ENCODE measurements around the gene RASGRF1.

RASGRF1 gene

DNA sequence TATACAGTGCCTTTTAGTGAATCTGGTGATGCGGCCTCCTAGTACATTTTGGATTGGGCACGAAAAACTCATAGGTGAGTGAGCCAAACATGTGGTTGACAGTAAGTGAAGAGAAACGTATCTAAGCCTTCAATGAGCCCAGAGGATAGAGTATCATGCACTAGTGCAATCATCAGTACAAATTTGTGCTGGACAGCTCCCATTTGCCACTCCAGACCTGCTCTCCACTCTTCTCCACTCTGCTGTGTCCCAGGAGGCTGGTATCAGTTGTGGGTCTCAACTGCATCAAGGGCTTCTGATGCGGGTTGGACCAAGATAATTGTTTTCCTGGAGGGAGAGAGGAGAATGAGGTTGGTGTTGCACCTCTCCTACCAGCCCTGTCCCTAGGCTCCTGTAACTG, 9.1 kb upstream of the RASGRF1 start:
- no peak overlapping the region for H3K4me3 ChIP-seq (ENCODE audit: low read length)
- TF ChIP-seq, protein P1, sequence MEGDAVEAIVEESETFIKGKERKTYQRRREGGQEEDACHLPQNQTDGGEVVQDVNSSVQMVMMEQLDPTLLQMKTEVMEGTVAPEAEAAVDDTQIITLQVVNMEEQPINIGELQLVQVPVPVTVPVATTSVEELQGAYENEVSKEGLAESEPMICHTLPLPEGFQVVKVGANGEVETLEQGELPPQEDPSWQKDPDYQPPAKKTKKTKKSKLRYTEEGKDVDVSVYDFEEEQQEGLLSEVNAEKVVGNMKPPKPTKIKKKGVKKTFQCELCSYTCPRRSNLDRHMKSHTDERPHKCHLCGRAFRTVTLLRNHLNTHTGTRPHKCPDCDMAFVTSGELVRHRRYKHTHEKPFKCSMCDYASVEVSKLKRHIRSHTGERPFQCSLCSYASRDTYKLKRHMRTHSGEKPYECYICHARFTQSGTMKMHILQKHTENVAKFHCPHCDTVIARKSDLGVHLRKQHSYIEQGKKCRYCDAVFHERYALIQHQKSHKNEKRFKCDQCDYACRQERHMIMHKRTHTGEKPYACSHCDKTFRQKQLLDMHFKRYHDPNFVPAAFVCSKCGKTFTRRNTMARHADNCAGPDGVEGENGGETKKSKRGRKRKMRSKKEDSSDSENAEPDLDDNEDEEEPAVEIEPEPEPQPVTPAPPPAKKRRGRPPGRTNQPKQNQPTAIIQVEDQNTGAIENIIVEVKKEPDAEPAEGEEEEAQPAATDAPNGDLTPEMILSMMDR (conservative IDR thresholded peaks at IDR 0.05; ENCODE audit: low read length) = no peak
- DNase-seq (ENCODE audit: low read depth) = no peak

- TF ChIP-seq, protein P1 (conservative IDR thresholded peaks at IDR 0.05; ENCODE audit: low read length) = no peak
- DNase-seq (ENCODE audit: low read depth) = no peak
- no peak overlapping the region for H3K4me3 ChIP-seq (ENCODE audit: low read length)
Measured at GRCh38 chr15:79094611-79095021, 4.0 kb upstream of the RASGRF1 start.

GRCh38 chr15:79093352-79093935, 2.9 kb upstream of the RASGRF1 start:
- TF ChIP-seq, protein P1 (conservative IDR thresholded peaks at IDR 0.05; ENCODE audit: low read length) = no peak
- no peak overlapping the region for H3K4me3 ChIP-seq (ENCODE audit: low read length)
- no peak for DNase-seq (ENCODE audit: low read depth)

- no peak overlapping the region for H3K4me3 ChIP-seq (ENCODE audit: low read length)
- TF ChIP-seq, protein P1 (conservative IDR thresholded peaks at IDR 0.05; ENCODE audit: low read length) = no peak
- no peak for DNase-seq (ENCODE audit: low read depth)
Measured at GRCh38 chr15:79092382-79092781, 1.8 kb upstream of the RASGRF1 start.

GRCh38 chr15:79091204-79091867, 756 bp upstream of the RASGRF1 start:
- TF ChIP-seq, protein P1 (conservative IDR thresholded peaks at IDR 0.05; ENCODE audit: low read length) = no peak
- no peak overlapping the region for H3K4me3 ChIP-seq (ENCODE audit: low read length)
- DNase-seq (ENCODE audit: low read depth) = no peak

DNA sequence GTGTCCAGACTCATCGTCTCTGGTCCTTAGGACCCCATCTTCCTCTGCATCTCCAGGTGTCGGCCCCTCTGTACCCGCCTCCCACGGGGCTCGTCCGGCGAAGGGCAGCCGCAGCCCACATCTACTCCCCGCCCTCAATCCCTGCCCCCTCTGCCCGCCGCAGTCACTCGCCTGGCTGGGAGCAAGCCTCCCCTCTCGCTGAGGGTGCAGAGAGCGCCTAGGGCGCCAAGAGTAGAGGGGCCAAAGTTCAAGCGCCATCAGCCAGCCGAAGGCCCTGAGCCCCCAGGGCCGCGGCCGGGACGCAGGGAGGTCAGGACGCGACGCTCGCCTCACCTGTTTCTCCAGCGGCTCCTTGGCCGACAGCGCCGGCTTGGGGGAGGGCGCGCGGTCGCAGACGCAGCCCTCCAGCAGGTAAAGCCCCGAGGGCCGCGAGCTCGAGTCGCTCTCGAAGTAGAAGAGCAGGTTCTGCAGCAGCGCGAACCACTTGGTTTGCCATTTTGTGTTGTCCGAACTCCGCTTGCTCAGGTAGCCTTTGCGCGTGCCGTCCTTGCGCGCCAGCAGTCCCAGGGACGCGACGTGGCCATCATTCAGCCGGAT, 592 bp downstream of the RASGRF1 start:
- H3K4me3 ChIP-seq (ENCODE audit: low read length) = no peak overlapping the region
- TF ChIP-seq, protein P1 (conservative IDR thresholded peaks at IDR 0.05; ENCODE audit: low read length) = no peak
- no peak for DNase-seq (ENCODE audit: low read depth)

Data from AG10803 (cell line).